PC-3 (cell line): ENCODE measurements around the gene FLNC. TPM values are rescaled to one million over a fixed set of nuclear protein-coding genes. Genes with fewer than 3 reads are reported as not detected.

Experiments
- ATAC-seq: fragments of 200-7000 bp; cut with Tn5 transposase; 2 replicates; pipeline ENCODE4 v1.9.1; 2020; ENCODE audit warnings: mild to moderate bottlenecking, moderate library complexity
- BruUV-seq: library from RNA; stranded (reverse); fragments of 400-500 nt; replicated peaks from 2 replicates; lab custom pipeline; 2021; lab: Mats Ljungman, UMichigan
- CTCF ChIA-PET: fragments of 300-600 bp; sonication (Branson Sonifier 250); formaldehyde crosslinking; loops from one replicate; lab custom pipeline; 2022; ENCODE audit warnings: antibody characterized with exemption; lab: Charles Lee
- POLR2A ChIA-PET: fragments of 300-600 bp; sonication (Branson Sonifier 250); formaldehyde crosslinking; loops from one replicate; lab custom pipeline; 2022; ENCODE audit warnings: antibody characterized with exemption; ENCODE audit not compliant: unreplicated experiment; lab: Charles Lee
- DNase-seq: peaks from one replicate; pipeline ENCODE4 v3.0.0-alpha.2; 2015
- H2AFZ ChIP-seq: fragments of 300-600 bp; sonication (generic); 2 replicates; pipeline ENCODE4 v1.6.0; 2016; ENCODE audit warnings: antibody characterized with exemption, low read length
- H3F3A ChIP-seq: fragments of 300-600 bp; sonication (generic); one replicate; pipeline ENCODE4 v1.6.0; 2017; ENCODE audit warnings: antibody characterized with exemption, low read length, control low read depth, mild to moderate bottlenecking; ENCODE audit not compliant: unreplicated experiment
- H3K27ac ChIP-seq: fragments of 300-600 bp; sonication (generic); 2 replicates; pipeline ENCODE4 v1.5.1; 2016; ENCODE audit warnings: mild to moderate bottlenecking, low read length
- H3K27me3 ChIP-seq: fragments of 300-600 bp; sonication (generic); 2 replicates; pipeline ENCODE4 v1.6.1; 2016; ENCODE audit warnings: low read length, mixed read lengths
- H3K36me3 ChIP-seq: fragments of 300-600 bp; sonication (generic); 2 replicates; pipeline ENCODE4 v1.6.1; 2016; ENCODE audit warnings: low read depth, mixed run types, low read length, mixed read lengths
- H3K4me1 ChIP-seq: fragments of 300-600 bp; sonication (generic); 2 replicates; pipeline ENCODE4 v1.5.1; 2016; ENCODE audit warnings: low read length; ENCODE audit not compliant: insufficient read depth
- H3K4me2 ChIP-seq: fragments of 300-600 bp; sonication (generic); 2 replicates; pipeline ENCODE4 v1.6.0; 2016; ENCODE audit warnings: low read length
- H3K4me3 ChIP-seq: fragments of 300-600 bp; sonication (generic); 2 replicates; pipeline ENCODE4 v1.5.1; 2016; ENCODE audit warnings: mild to moderate bottlenecking, low read length, mixed read lengths
- H3K79me2 ChIP-seq: fragments of 300-600 bp; sonication (generic); 2 replicates; pipeline ENCODE4 v1.6.1; 2017; ENCODE audit warnings: low read length, mixed read lengths
- H3K9ac ChIP-seq: fragments of 300-600 bp; sonication (generic); 2 replicates; pipeline ENCODE4 v1.6.0; 2016; ENCODE audit warnings: mild to moderate bottlenecking, low read length
- H3K9me2 ChIP-seq: fragments of 300-600 bp; sonication (generic); replicated peaks from 2 replicates; pipeline ENCODE4 v1.6.1; 2016; ENCODE audit warnings: mixed run types, low read length, mixed read lengths
- H3K9me3 ChIP-seq: fragments of 300-600 bp; sonication (generic); 2 replicates; pipeline ENCODE4 v1.6.1; 2016; ENCODE audit warnings: low read length, mixed read lengths
- H4K20me1 ChIP-seq: fragments of 300-600 bp; sonication (generic); 2 replicates; pipeline ENCODE4 v1.6.1; 2016; ENCODE audit warnings: low read length, mixed read lengths
- EZH2 ChIP-seq: fragments of 300-600 bp; sonication (generic); IDR thresholded peaks from one replicate; pipeline ENCODE4 v1.6.1; 2017; ENCODE audit warnings: antibody characterized with exemption, mild to moderate bottlenecking, low read length; ENCODE audit not compliant: unreplicated experiment
- EZH2phosphoT487 ChIP-seq: fragments of 300-600 bp; sonication (generic); IDR thresholded peaks from 2 replicates; pipeline ENCODE4 v1.6.1; 2018; ENCODE audit warnings: mild to moderate bottlenecking, antibody characterized with exemption, low read length, borderline replicate concordance
- intact Hi-C: fragments of 100-400 bp; cut with micrococcal nuclease; formaldehyde crosslinking; loops from 2 replicates; pipeline ENCODE4 v1.9.0; 2023
- total RNA-seq: library from RNA; depleted of rRNA; stranded (reverse); fragments of >200 nt; gene quantifications from 2 replicates; pipeline ENCODE4 v1.2.3, GENCODE V29; 2014
- TF ChIP-seq, protein P1 (sequence below): fragments of 300-600 bp; sonication (generic); conservative IDR thresholded peaks from 2 replicates; pipeline ENCODE4 v1.5.1; 2017; ENCODE audit warnings: antibody characterized with exemption, low read depth, mild to moderate bottlenecking, low read length

FLNC gene
- total RNA-seq, 1 experiment from 2014 or later = 88.7 TPM

DNA sequence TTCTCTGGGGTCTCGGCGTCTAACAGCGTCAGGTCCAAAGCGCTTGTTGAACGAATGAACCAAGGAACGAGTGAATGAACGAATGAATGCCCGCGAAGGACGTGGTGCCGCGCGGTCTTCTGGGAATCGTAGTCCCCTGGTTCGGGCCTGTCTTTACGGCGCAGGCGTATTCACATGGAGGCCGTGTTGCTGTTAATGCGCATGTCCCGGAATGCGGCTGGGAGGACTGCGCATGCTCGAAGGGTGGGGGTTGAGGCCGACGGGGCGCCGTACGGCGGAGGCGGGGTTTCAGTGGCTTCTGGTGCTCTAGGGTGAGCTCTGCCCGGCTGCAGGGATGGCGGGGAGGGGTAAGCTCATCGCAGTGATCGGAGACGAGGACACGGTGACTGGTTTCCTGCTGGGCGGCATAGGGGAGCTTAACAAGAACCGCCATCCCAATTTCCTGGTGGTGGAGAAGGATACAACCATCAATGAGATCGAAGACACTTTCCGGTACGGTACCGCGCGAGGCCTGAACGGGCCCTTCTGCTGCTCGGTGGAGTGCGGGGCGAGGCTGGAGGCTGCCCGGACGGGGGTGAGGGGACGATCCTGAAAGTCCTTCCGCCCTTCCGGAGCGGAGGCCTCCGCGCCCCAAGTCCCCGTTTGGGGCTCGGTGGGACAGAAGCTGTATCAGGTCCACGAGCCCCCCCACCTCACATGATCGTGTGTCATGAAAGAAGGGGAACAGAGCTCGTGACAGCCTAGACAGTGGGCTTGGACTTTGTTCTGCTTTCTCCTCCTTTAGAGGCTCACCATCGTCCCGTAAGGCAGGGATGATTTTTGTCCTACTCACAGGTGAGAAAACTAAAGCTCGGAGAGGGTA is 32.6 kb downstream of the FLNC start, which contains the start of gene ATP6V1F:
Gene ATP6V1F (plus strand): TSS at position 286 of the 862 bp plus-strand sequence. CDS start 49 bp downstream, at position 335.
- peak; percentile 97 for DNase-seq
- Histone ChIP-seq H3K4me2 (peak within 1 kb of the TSS; percentile 82), H3K79me2 (peaks cover 26% of the 10 kb centered on the region), H3K27me3 (no peaks in the 10 kb centered on the region), H3K4me1 (peaks cover 5% of the 10 kb centered on the region; the same call in 1 of the 2 replicates), H3K9me2 (no peaks in the 10 kb centered on the region), H3K27ac (no peak within 1 kb of the TSS), H3F3A (no peaks in the 10 kb centered on the region), H3K4me3 (peak within 1 kb of the TSS; percentile 84), H2AFZ (peak within 1 kb of the TSS; percentile 88), H3K36me3 (peaks cover 5% of the 10 kb centered on the region; the same call in 1 of the 2 replicates), H3K9me3 (no peaks in the 10 kb centered on the region), H4K20me1 (no peaks in the 10 kb centered on the region), H3K9ac (peak within 1 kb of the TSS; percentile 82)
- CTCF ChIA-PET = interaction anchor here (0.6 to 1.5 kb wide), 4 partner anchors 17 to 515 kb away, joined by 3 to 9 read pairs (median 4); no protein-coding TSS in a partner anchor
- BruUV-seq = TSS peak; percentile 53
- POLR2A ChIA-PET = interaction anchor here (0.6 kb wide), 5 partner anchors 13 to 407 kb away, joined by 3 to 13 read pairs (median 4); partner anchors contain the start of gene HILPDA
- ATAC-seq = peak; percentile 85
- intact Hi-C loops = loop anchor here (1.0 kb wide), 2 partner anchors 17 to 36 kb away; no protein-coding TSS in a partner anchor
- TF ChIP-seq, protein P1, sequence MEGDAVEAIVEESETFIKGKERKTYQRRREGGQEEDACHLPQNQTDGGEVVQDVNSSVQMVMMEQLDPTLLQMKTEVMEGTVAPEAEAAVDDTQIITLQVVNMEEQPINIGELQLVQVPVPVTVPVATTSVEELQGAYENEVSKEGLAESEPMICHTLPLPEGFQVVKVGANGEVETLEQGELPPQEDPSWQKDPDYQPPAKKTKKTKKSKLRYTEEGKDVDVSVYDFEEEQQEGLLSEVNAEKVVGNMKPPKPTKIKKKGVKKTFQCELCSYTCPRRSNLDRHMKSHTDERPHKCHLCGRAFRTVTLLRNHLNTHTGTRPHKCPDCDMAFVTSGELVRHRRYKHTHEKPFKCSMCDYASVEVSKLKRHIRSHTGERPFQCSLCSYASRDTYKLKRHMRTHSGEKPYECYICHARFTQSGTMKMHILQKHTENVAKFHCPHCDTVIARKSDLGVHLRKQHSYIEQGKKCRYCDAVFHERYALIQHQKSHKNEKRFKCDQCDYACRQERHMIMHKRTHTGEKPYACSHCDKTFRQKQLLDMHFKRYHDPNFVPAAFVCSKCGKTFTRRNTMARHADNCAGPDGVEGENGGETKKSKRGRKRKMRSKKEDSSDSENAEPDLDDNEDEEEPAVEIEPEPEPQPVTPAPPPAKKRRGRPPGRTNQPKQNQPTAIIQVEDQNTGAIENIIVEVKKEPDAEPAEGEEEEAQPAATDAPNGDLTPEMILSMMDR = no peak
- TF ChIP-seq EZH2 = no peak
- TF ChIP-seq EZH2phosphoT487 = no peak

DNA sequence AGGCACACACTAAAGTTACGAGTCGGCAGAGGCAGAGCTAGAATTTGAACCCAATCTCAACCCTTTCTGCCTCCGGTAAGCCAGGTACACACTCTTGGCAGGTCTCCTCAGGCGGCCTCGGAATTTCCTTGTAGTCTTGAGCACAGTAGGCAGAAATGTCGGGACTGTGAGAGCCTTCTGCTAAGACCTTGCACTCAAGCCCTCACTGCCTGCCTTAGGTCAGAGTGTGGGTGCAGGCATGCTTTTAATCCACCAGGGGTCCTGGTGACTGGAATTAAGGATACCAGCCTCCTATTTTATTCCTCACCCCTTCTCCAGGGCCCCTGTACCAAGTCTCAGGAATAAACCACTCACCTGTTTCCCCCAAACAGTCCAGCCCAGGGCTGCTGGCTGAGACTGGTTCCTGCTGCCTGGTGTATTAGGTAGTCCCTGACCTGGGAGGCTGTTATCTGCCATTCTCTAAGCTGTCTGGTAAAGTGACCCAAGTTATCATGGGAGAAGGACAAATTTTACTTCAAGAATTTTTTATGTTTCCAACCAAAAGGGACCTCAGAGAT is 33.3 kb downstream of the FLNC start:
- ATAC-seq (peak; percentile 62), DNase-seq (peak; percentile 69)
- Histone ChIP-seq H3K9me2 (no peaks in the 10 kb centered on the region), H3K27me3 (no peaks in the 10 kb centered on the region), H3K27ac (no peak overlapping the region), H3K4me2 (peak overlapping the region; percentile 82), H2AFZ (peak overlapping the region; percentile 88), H4K20me1 (no peaks in the 10 kb centered on the region), H3F3A (no peaks in the 10 kb centered on the region), H3K9ac (peak overlapping the region; percentile 82), H3K9me3 (no peaks in the 10 kb centered on the region), H3K4me3 (peak overlapping the region; percentile 84), H3K79me2 (peaks cover 26% of the 10 kb centered on the region), H3K4me1 (peaks cover 8% of the 10 kb centered on the region), H3K36me3 (peaks cover 5% of the 10 kb centered on the region; the same call in 1 of the 2 replicates)
- BruUV-seq = no TSS peak
- ChIA-PET CTCF (interaction anchor here (1.5 kb wide), 1 partner anchor 16 kb away, joined by 9 read pairs; no protein-coding TSS in a partner anchor), POLR2A (interaction anchor here (0.6 kb wide), 2 partner anchors 12 to 228 kb away, joined by 4 to 13 read pairs; no protein-coding TSS in a partner anchor)
- intact Hi-C loops = loop anchor here (1.0 kb wide), 1 partner anchor 17 kb away; no protein-coding TSS in a partner anchor
- TF ChIP-seq EZH2 = no peak
- no peak for TF ChIP-seq EZH2phosphoT487
- TF ChIP-seq, protein P1 = peak; percentile 65
